Glomerular visceral epithelial cell (primary cell): ENCODE measurements around the gene PTPRF.

Source experiments
- DNase-seq: peaks from one replicate; pipeline ENCODE4 v3.0.0-alpha.2; 2016; ENCODE audit errors: extremely low spot score

The PTPRF gene

DNA sequence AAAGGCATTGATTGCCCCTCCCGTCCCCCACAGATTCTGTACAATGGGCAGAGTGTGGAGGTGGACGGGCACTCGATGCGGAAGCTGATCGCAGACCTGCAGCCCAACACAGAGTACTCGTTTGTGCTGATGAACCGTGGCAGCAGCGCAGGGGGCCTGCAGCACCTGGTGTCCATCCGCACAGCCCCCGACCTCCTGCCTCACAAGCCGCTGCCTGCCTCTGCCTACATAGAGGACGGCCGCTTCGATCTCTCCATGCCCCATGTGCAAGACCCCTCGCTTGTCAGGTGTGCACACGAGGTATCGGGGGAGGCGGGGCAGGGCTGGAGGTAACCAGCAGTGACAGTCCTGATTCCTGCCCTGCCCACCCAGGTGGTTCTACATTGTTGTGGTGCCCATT lies 74.5 kb downstream of the PTPRF start:
- DNase-seq, result no peak

GRCh38 chr1:43605766-43606165 lies 75.1 kb downstream of the PTPRF start:
- no peak for DNase-seq

DNA sequence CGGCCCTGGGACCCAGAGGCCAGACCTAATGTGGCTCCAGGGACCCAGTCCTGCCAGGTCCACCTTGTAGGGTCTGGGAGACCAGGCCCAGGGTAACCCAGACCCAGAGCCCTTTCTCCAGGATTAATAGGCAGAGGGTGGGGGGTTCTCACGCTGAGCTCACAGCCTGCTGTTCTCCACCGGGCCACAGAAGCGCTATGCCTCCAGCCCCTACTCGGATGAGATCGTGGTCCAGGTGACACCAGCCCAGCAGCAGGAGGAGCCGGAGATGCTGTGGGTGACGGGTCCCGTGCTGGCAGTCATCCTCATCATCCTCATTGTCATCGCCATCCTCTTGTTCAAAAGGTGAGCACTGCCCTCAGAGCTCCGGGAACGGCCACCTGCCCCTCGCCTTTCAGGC lies 75.9 kb downstream of the PTPRF start:
- no peak for DNase-seq

GRCh38 chr1:43608827-43609226 lies 78.1 kb downstream of the PTPRF start:
- no peak for DNase-seq

- DNase-seq, result no peak
Measured at GRCh38 chr1:43610339-43610738, 79.7 kb downstream of the PTPRF start.

- DNase-seq, result no peak
Measured at GRCh38 chr1:43611950-43612349, 81.3 kb downstream of the PTPRF start.

- no peak for DNase-seq
Measured at GRCh38 chr1:43612406-43612805, 81.7 kb downstream of the PTPRF start.

GRCh38 chr1:43613075-43613942 lies 82.6 kb downstream of the PTPRF start:
- no peak for DNase-seq

GRCh38 chr1:43614211-43614610 lies 83.5 kb downstream of the PTPRF start:
- DNase-seq, result no peak

DNA sequence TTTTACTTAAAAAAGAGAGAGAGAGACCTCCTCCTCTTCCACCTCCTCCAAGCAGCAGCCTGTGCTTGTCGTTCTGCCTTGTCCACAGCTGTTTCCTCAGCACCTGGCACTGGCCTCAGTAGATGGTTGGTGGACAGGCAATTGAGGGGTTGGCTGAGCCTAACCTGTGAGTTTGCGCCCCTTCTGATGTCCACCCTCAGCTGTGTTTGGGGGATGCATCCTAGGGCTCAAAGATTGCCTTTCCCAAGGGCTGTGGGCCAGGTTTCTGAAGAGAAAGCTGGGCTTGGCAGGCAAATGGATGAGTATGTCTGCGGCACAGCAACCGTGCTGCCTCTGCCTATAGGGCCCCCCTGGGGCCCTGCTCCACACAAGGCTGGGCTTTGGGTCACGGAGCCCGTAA lies 84.2 kb downstream of the PTPRF start:
- DNase-seq, result no peak

GRCh38 chr1:43616383-43616782 lies 85.7 kb downstream of the PTPRF start:
- DNase-seq, result no peak

GRCh38 chr1:43617011-43617410 lies 86.3 kb downstream of the PTPRF start:
- no peak for DNase-seq

- DNase-seq, result no peak
Measured at GRCh38 chr1:43617668-43618067, 87.0 kb downstream of the PTPRF start.

DNA sequence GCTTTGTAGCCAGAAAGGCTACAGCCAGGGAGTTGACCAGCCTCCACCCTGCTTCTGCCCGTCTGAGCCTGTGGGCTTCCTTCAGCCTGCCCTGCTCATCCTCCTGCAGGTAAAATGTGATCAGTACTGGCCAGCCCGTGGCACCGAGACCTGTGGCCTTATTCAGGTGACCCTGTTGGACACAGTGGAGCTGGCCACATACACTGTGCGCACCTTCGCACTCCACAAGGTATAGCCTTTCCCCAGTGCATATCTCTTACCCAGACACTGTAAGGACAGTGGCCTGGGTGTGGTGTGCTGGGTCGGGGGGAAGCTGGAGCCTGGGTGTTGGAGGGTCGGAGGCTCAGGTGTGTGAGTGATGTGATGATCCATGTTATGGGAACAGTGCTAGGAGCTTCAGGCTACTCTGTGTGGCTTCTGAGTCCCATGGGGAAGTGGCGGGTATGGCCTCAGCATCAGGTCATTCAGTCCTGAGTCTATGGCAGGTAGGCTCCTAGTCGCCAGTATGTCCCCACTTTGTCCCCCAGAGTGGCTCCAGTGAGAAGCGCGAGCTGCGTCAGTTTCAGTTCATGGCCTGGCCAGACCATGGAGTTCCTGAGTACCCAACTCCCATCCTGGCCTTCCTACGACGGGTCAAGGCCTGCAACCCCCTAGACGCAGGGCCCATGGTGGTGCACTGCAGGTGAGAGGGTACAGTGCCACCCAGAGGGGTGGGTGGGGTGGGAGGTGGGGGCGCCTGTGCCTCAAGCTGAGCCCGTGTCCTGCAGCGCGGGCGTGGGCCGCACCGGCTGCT lies 88.0 kb downstream of the PTPRF start:
- no peak for DNase-seq

DNA sequence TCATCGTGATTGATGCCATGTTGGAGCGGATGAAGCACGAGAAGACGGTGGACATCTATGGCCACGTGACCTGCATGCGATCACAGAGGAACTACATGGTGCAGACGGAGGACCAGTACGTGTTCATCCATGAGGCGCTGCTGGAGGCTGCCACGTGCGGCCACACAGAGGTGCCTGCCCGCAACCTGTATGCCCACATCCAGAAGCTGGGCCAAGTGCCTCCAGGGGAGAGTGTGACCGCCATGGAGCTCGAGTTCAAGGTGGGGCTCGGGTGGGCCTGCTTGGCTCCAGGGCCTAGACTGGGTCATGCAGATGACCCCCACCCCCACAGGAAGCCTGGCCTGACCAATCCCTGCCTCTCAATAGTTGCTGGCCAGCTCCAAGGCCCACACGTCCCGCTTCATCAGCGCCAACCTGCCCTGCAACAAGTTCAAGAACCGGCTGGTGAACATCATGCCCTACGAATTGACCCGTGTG lies 88.7 kb downstream of the PTPRF start:
- no peak for DNase-seq

GRCh38 chr1:43619996-43620920 lies 89.6 kb downstream of the PTPRF start:
- no peak for DNase-seq

- DNase-seq, result no peak
Measured at GRCh38 chr1:43620956-43621355, 90.3 kb downstream of the PTPRF start.

DNA sequence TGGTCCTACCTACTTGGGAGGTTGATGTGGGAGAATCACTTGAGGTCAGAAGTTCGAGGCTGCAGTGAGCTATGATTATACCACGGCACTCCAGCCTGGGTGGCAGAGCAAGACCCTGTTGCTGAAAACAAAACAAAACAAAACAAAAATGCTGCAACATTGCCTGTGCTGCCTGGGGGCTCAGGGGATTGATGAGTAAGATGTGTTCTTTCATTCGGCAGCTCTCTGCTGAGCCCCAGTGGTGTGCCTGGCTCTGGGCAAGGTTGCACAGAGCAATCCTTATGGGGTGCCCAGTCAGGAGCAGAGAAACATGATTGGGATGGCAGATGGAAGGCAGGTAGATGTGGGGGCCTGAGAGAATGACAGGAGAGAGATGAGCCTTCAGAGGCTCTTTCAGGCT lies 90.7 kb downstream of the PTPRF start:
- DNase-seq, result no peak

GRCh38 chr1:43621861-43622260 lies 91.2 kb downstream of the PTPRF start:
- no peak for DNase-seq

- no peak for DNase-seq
Measured at GRCh38 chr1:43622471-43622870, 91.8 kb downstream of the PTPRF start.

- no peak for DNase-seq
Measured at GRCh38 chr1:43622901-43623780, 92.5 kb downstream of the PTPRF start.
